HCT116 (cell line): ENCODE measurements around the gene VPS45. TPM values are rescaled to one million over a fixed set of nuclear protein-coding genes. Genes with fewer than 3 reads are reported as not detected.

ENCODE experiments used
- ATAC-seq: fragments of 200-7000 bp; cut with Tn5 transposase; 2 replicates; pipeline ENCODE4 v1.9.1; 2020; ENCODE audit warnings: mild to moderate bottlenecking, moderate library complexity
- BruUV-seq: library from RNA; stranded (reverse); fragments of 400-500 nt; replicated peaks from 2 replicates; lab custom pipeline; 2021; lab: Mats Ljungman, UMichigan
- CTCF ChIA-PET: fragments of 300-600 bp; sonication (Branson Sonifier 250); formaldehyde crosslinking; loops from one replicate; lab custom pipeline; 2021; ENCODE audit warnings: antibody characterized with exemption; lab: Charles Lee
- POLR2A ChIA-PET: fragments of 300-600, 350-600 bp; sonication (Branson Sonifier 250); formaldehyde crosslinking; loops from one replicate; lab custom pipeline; 2021; ENCODE audit warnings: antibody characterized with exemption; lab: Charles Lee
- RAD21 ChIA-PET, 2 experiments: fragments of 300-600 bp; sonication (Branson Sonifier 250); formaldehyde crosslinking; loops; one replicate each; lab custom pipeline; 2023; ENCODE audit warnings: low total read pairs in 2 of 2; ENCODE audit not compliant: uncharacterized antibody in 2 of 2, unreplicated experiment in 2 of 2, low non-redundant PET in 1 of 2; lab: Charles Lee
- DNase-seq: peaks from one replicate; pipeline ENCODE4 v3.0.0-alpha.2; 2010; ENCODE audit warnings: low read depth, low spot score
- H2AFZ ChIP-seq: fragments of 200-600 bp; shearing (Covaris generic), sonication (generic); 2 replicates; pipeline ENCODE4 v1.6.1; 2017; ENCODE audit warnings: low read depth, mixed run types, mixed read lengths, antibody characterized with exemption, low read length; ENCODE audit not compliant: poor library complexity, severe bottlenecking
- H3K27ac ChIP-seq: 2 replicates; pipeline ENCODE4 v1.5.1; 2012; ENCODE audit warnings: low read depth, low read length
- H3K27me3 ChIP-seq: fragments of 200-600 bp; sonication (generic); 2 replicates; pipeline ENCODE4 v1.6.1; 2016; ENCODE audit warnings: mixed run types, low read length, mixed read lengths; ENCODE audit not compliant: insufficient read depth
- H3K36me3 ChIP-seq, 2 experiments: fragments of 200-500 bp in 1 of 2; fragments of 200-600 bp in 1 of 2; sonication (Bioruptor generic) in 1 of 2; sonication (generic) in 1 of 2; 2 replicates each; pipeline versions ENCODE4 v1.5.1 to v1.6.1; 2014 to 2016; ENCODE audit warnings: low read length in 2 of 2, inconsistent platforms in 1 of 2, mixed read lengths in 1 of 2, mixed run types in 1 of 2; ENCODE audit not compliant: insufficient read depth in 2 of 2, control insufficient read depth in 1 of 2
- H3K4me1 ChIP-seq, 2 experiments: fragments of 200-600 bp in 1 of 2; sonication (generic) in 1 of 2; 2 replicates each; pipeline versions ENCODE4 v1.5.1 to v1.6.1; 2012 to 2017; ENCODE audit warnings: low read length in 2 of 2, inconsistent platforms in 1 of 2, mild to moderate bottlenecking in 1 of 2, mixed read lengths in 1 of 2, mixed run types in 1 of 2, moderate library complexity in 1 of 2; ENCODE audit not compliant: insufficient read depth in 2 of 2, control insufficient read depth in 1 of 2
- H3K4me2 ChIP-seq: fragments of 200-600 bp; sonication (generic); 2 replicates; pipeline ENCODE4 v1.6.1; 2017; ENCODE audit warnings: mixed run types, low read length, mixed read lengths
- H3K4me3 ChIP-seq, 2 experiments: fragments of 200-600 bp in 1 of 2; sonication (generic) in 1 of 2; replicated peaks in 1 of 2; 2 replicates each; pipeline ENCODE4 v1.5.1; 2011 to 2016; ENCODE audit warnings: low read length in 2 of 2, control low read depth in 1 of 2, low read depth in 1 of 2, mild to moderate bottlenecking in 1 of 2, mixed read lengths in 1 of 2, mixed run types in 1 of 2
- H3K79me2 ChIP-seq: fragments of 200-600 bp; sonication (generic); 2 replicates; pipeline ENCODE4 v1.6.1; 2017; ENCODE audit warnings: mild to moderate bottlenecking, mixed run types, low read length, moderate library complexity, mixed read lengths; ENCODE audit not compliant: insufficient read depth
- H3K9ac ChIP-seq: fragments of 200-600 bp; sonication (generic); 2 replicates; pipeline ENCODE4 v1.6.1; 2016; ENCODE audit warnings: low read length, mixed read lengths
- H3K9me2 ChIP-seq: fragments of 200-600 bp; sonication (generic), shearing (Covaris generic); 2 replicates; pipeline ENCODE4 v1.6.1; 2017; ENCODE audit warnings: mixed run types, mild to moderate bottlenecking, moderate library complexity; ENCODE audit not compliant: insufficient read depth
- H3K9me3 ChIP-seq, 2 experiments: fragments of 200-500 bp in 1 of 2; fragments of 200-600 bp in 1 of 2; sonication (Bioruptor generic) in 1 of 2; sonication (generic) in 1 of 2; 2 replicates each; pipeline ENCODE4 v1.6.1; 2014 to 2017; ENCODE audit warnings: low read length in 2 of 2, mixed read lengths in 2 of 2, inconsistent platforms in 1 of 2, low read depth in 1 of 2, mild to moderate bottlenecking in 1 of 2, mixed run types in 1 of 2, moderate library complexity in 1 of 2; ENCODE audit not compliant: control insufficient read depth in 1 of 2, insufficient read depth in 1 of 2
- H4K20me1 ChIP-seq: fragments of 200-600 bp; sonication (generic), shearing (Covaris generic); 2 replicates; pipeline ENCODE4 v1.6.1; 2017; ENCODE audit warnings: mixed run types, mild to moderate bottlenecking, moderate library complexity; ENCODE audit not compliant: insufficient read depth
- CBX3 ChIP-seq: IDR thresholded peaks from 2 replicates; pipeline ENCODE4 v1.6.1; 2012; ENCODE audit warnings: low read depth
- CEBPB ChIP-seq: IDR thresholded peaks from 2 replicates; pipeline ENCODE4 v1.6.1; 2012; ENCODE audit warnings: low read depth
- EGR1 ChIP-seq: IDR thresholded peaks from 2 replicates; pipeline ENCODE4 v1.6.1; 2012; ENCODE audit warnings: low read depth
- ELF1 ChIP-seq: IDR thresholded peaks from 2 replicates; pipeline ENCODE4 v1.6.1; 2012; ENCODE audit warnings: low read depth, borderline replicate concordance
- EZH2 ChIP-seq: fragments of 200-600 bp; sonication (generic); IDR thresholded peaks from 2 replicates; pipeline ENCODE4 v1.6.1; 2017; ENCODE audit warnings: antibody characterized with exemption, mixed run types
- FOSL1 ChIP-seq: IDR thresholded peaks from 2 replicates; pipeline ENCODE4 v1.6.1; 2012; ENCODE audit warnings: low read depth
- POLR2A ChIP-seq: IDR thresholded peaks from 2 replicates; pipeline ENCODE4 v1.7.0; 2011; ENCODE audit warnings: borderline replicate concordance; ENCODE audit not compliant: insufficient read depth, insufficient read length; ENCODE audit errors: extremely low read depth
- POLR2AphosphoS5 ChIP-seq: IDR thresholded peaks from 2 replicates; pipeline ENCODE4 v1.6.1; 2011; ENCODE audit warnings: mild to moderate bottlenecking, low read depth, low read length, moderate library complexity
- RAD21 ChIP-seq: IDR thresholded peaks from 2 replicates; pipeline ENCODE4 v1.6.1; 2012; ENCODE audit warnings: low read depth, mild to moderate bottlenecking
- SIN3A ChIP-seq: IDR thresholded peaks from 2 replicates; pipeline ENCODE4 v1.6.1; 2012; ENCODE audit warnings: low read depth
- SP1 ChIP-seq: IDR thresholded peaks from 2 replicates; pipeline ENCODE4 v1.6.1; 2012; ENCODE audit warnings: low read depth
- SRF ChIP-seq: IDR thresholded peaks from 2 replicates; pipeline ENCODE4 v1.6.1; 2012; ENCODE audit warnings: low read depth
- YY1 ChIP-seq: IDR thresholded peaks from 2 replicates; pipeline ENCODE4 v1.6.1; 2011; ENCODE audit warnings: low read length, low read depth, moderate library complexity, mild to moderate bottlenecking; ENCODE audit not compliant: insufficient replicate concordance; ENCODE audit errors: extremely low read depth
- ZFX ChIP-seq: fragments of 450-650 bp; IDR thresholded peaks from 2 replicates; pipeline ENCODE4 v1.6.1; 2017
- ZNF274 ChIP-seq: fragments of 200-500 bp; sonication (Bioruptor generic); IDR thresholded peaks from 2 replicates; pipeline ENCODE4 v1.6.1; 2014; ENCODE audit warnings: mild to moderate bottlenecking, low read depth, low read length, inconsistent platforms
- intact Hi-C: fragments of 100-400 bp; cut with micrococcal nuclease; formaldehyde crosslinking; loops from 2 replicates; pipeline ENCODE4 v1.10.0; 2022
- total RNA-seq: library from RNA; stranded (reverse); gene quantifications from one replicate; pipeline ENCODE4 v1.2.1, GENCODE V29; 2021; ENCODE audit not compliant: unreplicated experiment
- TF ChIP-seq, protein P1 (sequence below): IDR thresholded peaks from 2 replicates; pipeline ENCODE4 v1.6.1; 2012; ENCODE audit warnings: low read depth
- TF ChIP-seq, protein P2 (sequence below): IDR thresholded peaks from 2 replicates; pipeline ENCODE4 v1.6.1; 2011; ENCODE audit warnings: mild to moderate bottlenecking, low read length, moderate library complexity; ENCODE audit not compliant: insufficient replicate concordance; ENCODE audit errors: extremely low read depth
- TF ChIP-seq, protein P3 (sequence below), 3 experiments: fragments of 200-600 bp in 1 of 3; sonication (generic) in 1 of 3; IDR thresholded peaks in 2 of 3; conservative IDR thresholded peaks in 1 of 3; 2 replicates each; pipeline ENCODE4 v1.5.1; 2012 to 2017; ENCODE audit warnings: low read depth in 2 of 3, low read length in 2 of 3, antibody characterized with exemption in 1 of 3, borderline replicate concordance in 1 of 3, control low read depth in 1 of 3, mild to moderate bottlenecking in 1 of 3, mixed read lengths in 1 of 3, mixed run types in 1 of 3, moderate library complexity in 1 of 3; ENCODE audit not compliant: insufficient read depth in 1 of 3
- TF ChIP-seq, protein P4 (sequence below): IDR thresholded peaks from 2 replicates; pipeline ENCODE4 v1.6.1; 2012
- TF ChIP-seq, protein P5 (sequence below): IDR thresholded peaks from 2 replicates; pipeline ENCODE4 v1.6.1; 2012

Gene VPS45
- total RNA-seq, 1 experiment from 2014 or later, result 28.1 TPM

DNA sequence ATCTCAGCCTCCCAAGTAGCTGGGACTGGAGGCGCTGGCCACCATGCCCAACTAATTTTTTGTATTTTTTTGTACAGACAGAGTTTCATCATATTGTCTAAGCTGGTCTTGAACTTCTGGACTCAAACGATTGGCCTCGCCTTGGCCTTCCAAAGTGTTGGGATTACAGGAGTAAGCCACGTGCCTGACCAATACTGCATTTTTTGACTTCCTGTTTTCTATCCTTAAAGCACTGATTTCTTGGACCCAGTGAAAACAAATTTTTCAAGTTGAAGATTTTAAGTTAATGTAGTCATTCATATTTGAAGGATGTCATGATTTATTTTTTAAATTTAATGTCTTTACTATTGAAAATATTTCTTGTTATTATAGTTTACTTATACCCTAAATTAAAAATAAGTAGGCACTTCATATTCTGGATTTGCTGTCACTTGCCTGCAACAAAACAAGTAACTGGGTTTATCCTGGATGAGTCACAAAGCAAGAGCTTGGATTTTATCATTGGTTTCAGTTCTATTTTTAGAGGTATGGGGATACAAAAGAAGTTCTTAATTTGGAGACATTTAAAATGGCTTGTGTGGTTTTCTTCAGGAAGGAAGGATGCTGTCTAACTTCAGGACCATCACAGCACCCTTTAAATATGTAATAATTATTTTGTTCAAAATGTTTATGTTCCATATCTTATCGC is 2.2 kb upstream of the VPS45 start:
- H3K4me3 ChIP-seq, result peak overlapping the region in 1 of 2 experiments; percentile 78; a peak in 2 of 4 replicates
- DNase-seq, result peak; percentile 13
- peak overlapping the region; percentile 87 for H3K9ac ChIP-seq
- TF ChIP-seq, protein P1, sequence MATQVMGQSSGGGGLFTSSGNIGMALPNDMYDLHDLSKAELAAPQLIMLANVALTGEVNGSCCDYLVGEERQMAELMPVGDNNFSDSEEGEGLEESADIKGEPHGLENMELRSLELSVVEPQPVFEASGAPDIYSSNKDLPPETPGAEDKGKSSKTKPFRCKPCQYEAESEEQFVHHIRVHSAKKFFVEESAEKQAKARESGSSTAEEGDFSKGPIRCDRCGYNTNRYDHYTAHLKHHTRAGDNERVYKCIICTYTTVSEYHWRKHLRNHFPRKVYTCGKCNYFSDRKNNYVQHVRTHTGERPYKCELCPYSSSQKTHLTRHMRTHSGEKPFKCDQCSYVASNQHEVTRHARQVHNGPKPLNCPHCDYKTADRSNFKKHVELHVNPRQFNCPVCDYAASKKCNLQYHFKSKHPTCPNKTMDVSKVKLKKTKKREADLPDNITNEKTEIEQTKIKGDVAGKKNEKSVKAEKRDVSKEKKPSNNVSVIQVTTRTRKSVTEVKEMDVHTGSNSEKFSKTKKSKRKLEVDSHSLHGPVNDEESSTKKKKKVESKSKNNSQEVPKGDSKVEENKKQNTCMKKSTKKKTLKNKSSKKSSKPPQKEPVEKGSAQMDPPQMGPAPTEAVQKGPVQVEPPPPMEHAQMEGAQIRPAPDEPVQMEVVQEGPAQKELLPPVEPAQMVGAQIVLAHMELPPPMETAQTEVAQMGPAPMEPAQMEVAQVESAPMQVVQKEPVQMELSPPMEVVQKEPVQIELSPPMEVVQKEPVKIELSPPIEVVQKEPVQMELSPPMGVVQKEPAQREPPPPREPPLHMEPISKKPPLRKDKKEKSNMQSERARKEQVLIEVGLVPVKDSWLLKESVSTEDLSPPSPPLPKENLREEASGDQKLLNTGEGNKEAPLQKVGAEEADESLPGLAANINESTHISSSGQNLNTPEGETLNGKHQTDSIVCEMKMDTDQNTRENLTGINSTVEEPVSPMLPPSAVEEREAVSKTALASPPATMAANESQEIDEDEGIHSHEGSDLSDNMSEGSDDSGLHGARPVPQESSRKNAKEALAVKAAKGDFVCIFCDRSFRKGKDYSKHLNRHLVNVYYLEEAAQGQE, result no peak
- TF ChIP-seq CEBPB (no peak), POLR2AphosphoS5 (no peak), SIN3A (no peak), CBX3 (0 out of 2 replicates have a peak, but pooled peaks have one; percentile 14), EZH2 (no peak), ZNF274 (no peak), SP1 (peak; percentile 38; the same call in 1 of the 2 replicates), SRF (no peak), YY1 (no peak), FOSL1 (peak; percentile 54), RAD21 (no peak), EGR1 (no peak), ZFX (no peak), POLR2A (no peak), ELF1 (no peak)
- TF ChIP-seq, protein P2, sequence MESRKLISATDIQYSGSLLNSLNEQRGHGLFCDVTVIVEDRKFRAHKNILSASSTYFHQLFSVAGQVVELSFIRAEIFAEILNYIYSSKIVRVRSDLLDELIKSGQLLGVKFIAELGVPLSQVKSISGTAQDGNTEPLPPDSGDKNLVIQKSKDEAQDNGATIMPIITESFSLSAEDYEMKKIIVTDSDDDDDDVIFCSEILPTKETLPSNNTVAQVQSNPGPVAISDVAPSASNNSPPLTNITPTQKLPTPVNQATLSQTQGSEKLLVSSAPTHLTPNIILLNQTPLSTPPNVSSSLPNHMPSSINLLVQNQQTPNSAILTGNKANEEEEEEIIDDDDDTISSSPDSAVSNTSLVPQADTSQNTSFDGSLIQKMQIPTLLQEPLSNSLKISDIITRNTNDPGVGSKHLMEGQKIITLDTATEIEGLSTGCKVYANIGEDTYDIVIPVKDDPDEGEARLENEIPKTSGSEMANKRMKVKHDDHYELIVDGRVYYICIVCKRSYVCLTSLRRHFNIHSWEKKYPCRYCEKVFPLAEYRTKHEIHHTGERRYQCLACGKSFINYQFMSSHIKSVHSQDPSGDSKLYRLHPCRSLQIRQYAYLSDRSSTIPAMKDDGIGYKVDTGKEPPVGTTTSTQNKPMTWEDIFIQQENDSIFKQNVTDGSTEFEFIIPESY, result no peak
- TF ChIP-seq, protein P3, sequence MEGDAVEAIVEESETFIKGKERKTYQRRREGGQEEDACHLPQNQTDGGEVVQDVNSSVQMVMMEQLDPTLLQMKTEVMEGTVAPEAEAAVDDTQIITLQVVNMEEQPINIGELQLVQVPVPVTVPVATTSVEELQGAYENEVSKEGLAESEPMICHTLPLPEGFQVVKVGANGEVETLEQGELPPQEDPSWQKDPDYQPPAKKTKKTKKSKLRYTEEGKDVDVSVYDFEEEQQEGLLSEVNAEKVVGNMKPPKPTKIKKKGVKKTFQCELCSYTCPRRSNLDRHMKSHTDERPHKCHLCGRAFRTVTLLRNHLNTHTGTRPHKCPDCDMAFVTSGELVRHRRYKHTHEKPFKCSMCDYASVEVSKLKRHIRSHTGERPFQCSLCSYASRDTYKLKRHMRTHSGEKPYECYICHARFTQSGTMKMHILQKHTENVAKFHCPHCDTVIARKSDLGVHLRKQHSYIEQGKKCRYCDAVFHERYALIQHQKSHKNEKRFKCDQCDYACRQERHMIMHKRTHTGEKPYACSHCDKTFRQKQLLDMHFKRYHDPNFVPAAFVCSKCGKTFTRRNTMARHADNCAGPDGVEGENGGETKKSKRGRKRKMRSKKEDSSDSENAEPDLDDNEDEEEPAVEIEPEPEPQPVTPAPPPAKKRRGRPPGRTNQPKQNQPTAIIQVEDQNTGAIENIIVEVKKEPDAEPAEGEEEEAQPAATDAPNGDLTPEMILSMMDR (IDR thresholded peaks at IDR 0.05 in 2 of 3, conservative IDR thresholded peaks at IDR 0.05 in 1 of 3; ENCODE audit: borderline replicate concordance in 1 of 3, insufficient read depth in 1 of 3, low read depth in 2 of 3, low read length in 2 of 3), result no peak
- TF ChIP-seq, protein P4, sequence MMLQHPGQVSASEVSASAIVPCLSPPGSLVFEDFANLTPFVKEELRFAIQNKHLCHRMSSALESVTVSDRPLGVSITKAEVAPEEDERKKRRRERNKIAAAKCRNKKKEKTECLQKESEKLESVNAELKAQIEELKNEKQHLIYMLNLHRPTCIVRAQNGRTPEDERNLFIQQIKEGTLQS, result no peak
- TF ChIP-seq, protein P5, sequence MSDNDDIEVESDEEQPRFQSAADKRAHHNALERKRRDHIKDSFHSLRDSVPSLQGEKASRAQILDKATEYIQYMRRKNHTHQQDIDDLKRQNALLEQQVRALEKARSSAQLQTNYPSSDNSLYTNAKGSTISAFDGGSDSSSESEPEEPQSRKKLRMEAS, result no peak

More for the DNA sequence above, 2.2 kb upstream of the VPS45 start:
- Histone ChIP-seq H3K4me1 (peaks cover 15 to 43% of the 10 kb centered on the region in 2 experiments), H3K79me2 (peaks cover 24% of the 10 kb centered on the region), H3K9me3 (no peaks in the 10 kb centered on the region), H2AFZ (no peak overlapping the region), H3K4me2 (peak overlapping the region; percentile 81), H3K27ac (peak overlapping the region; percentile 94; the same call in 1 of the 2 replicates), H3K36me3 (peaks cover 0 to 6% of the 10 kb centered on the region in 2 experiments; a peak in 2 of 4 replicates), H4K20me1 (no peaks in the 10 kb centered on the region), H3K9me2 (no peaks in the 10 kb centered on the region), H3K27me3 (no peaks in the 10 kb centered on the region)
- ChIA-PET POLR2A (interaction anchor here (0.9 kb wide), 1 partner anchor 178 kb away, joined by 4 read pairs; a partner anchor contains a TSS), RAD21 (no interaction called here), CTCF (no interaction called here)
- BruUV-seq, result no TSS peak
- intact Hi-C loops, result no loop called here
- no peak for ATAC-seq
